HG02884 (cell line): ENCODE measurements around the gene FLYWCH2.
A peak's percentile ranks its signal among the peaks of the same experiment; 100 is the strongest.
"Not testable (repeated sequence)": the region's sequence is repeated elsewhere in the genome, so short reads cannot be mapped to it uniquely, and the experiment has no call there.

ENCODE experiments used
- ATAC-seq: cut with Tn5 transposase; IDR thresholded peaks from one replicate; pipeline ENCODE4 v1.9.1; 2021; ENCODE audit warnings: mild to moderate bottlenecking, moderate library complexity; ENCODE audit not compliant: unreplicated experiment

FLYWCH2 gene

GRCh38 chr16:2881783-2882649 lies 999 bp upstream of the FLYWCH2 start:
- ATAC-seq: peak; percentile 4

- peak; percentile 7 for ATAC-seq
Measured at GRCh38 chr16:2883458-2883908, 468 bp downstream of the FLYWCH2 start.

GRCh38 chr16:2884041-2884451 lies 1.0 kb downstream of the FLYWCH2 start:
- no peak for ATAC-seq

- no peak for ATAC-seq
Measured at GRCh38 chr16:2894231-2894630, 11.2 kb downstream of the FLYWCH2 start.

GRCh38 chr16:2895813-2896212 lies 12.8 kb downstream of the FLYWCH2 start:
- ATAC-seq: no peak

- no peak for ATAC-seq
Measured at GRCh38 chr16:2896480-2897010, 13.5 kb downstream of the FLYWCH2 start.

- ATAC-seq: no peak
Measured at GRCh38 chr16:2897110-2897509, 14.1 kb downstream of the FLYWCH2 start.

- no peak for ATAC-seq
Measured at GRCh38 chr16:2898831-2899563, 16.0 kb downstream of the FLYWCH2 start.

- ATAC-seq: no peak
Measured at GRCh38 chr16:2899564-2900072, 16.6 kb downstream of the FLYWCH2 start.

- no peak for ATAC-seq
Measured at GRCh38 chr16:2900526-2901075, 17.6 kb downstream of the FLYWCH2 start.

- ATAC-seq: no peak
Measured at GRCh38 chr16:2902337-2903130, 19.5 kb downstream of the FLYWCH2 start.

- ATAC-seq: peak; percentile 49
Measured at GRCh38 chr16:2904100-2904921, 21.3 kb downstream of the FLYWCH2 start.

GRCh38 chr16:2904922-2905240 lies 21.9 kb downstream of the FLYWCH2 start:
- no peak for ATAC-seq

- peak; percentile 66 for ATAC-seq
Measured at GRCh38 chr16:2905241-2905987, 22.4 kb downstream of the FLYWCH2 start.

GRCh38 chr16:2905988-2906387 lies 23.0 kb downstream of the FLYWCH2 start:
- no peak for ATAC-seq

- not testable (repeated sequence) for ATAC-seq
Measured at GRCh38 chr16:2907084-2907753, 24.2 kb downstream of the FLYWCH2 start.

GRCh38 chr16:2910441-2910969 lies 27.5 kb downstream of the FLYWCH2 start:
- ATAC-seq: no peak
